Neural progenitor cell (in vitro differentiated cells): ENCODE measurements around the gene TXNL4B. TPM values are rescaled to one million over a fixed set of nuclear protein-coding genes. Genes with fewer than 3 reads are reported as not detected.

ENCODE experiments used
- DNase-seq: peaks from one replicate; pipeline ENCODE4 v3.0.0-alpha.2; 2016; ENCODE audit warnings: low spot score
- H2AFZ ChIP-seq: fragments of 200-600 bp; sonication (generic); replicated peaks from 2 replicates; pipeline ENCODE4 v1.6.1; 2016; ENCODE audit warnings: antibody characterized with exemption
- H3F3A ChIP-seq: fragments of 200-600 bp; sonication (generic); 2 replicates; pipeline ENCODE4 v1.6.1; 2016; ENCODE audit warnings: antibody characterized with exemption, low read depth
- H3K27ac ChIP-seq: fragments of 200-600 bp; sonication (generic); 2 replicates; pipeline ENCODE4 v1.5.1; 2016; ENCODE audit warnings: mild to moderate bottlenecking
- H3K27me3 ChIP-seq: fragments of 200-600 bp; sonication (generic); 2 replicates; pipeline ENCODE4 v1.6.1; 2016; ENCODE audit warnings: mild to moderate bottlenecking, moderate library complexity
- H3K36me3 ChIP-seq: fragments of 200-600 bp; sonication (generic); 2 replicates; pipeline ENCODE4 v1.5.1; 2016
- H3K4me1 ChIP-seq: fragments of 200-600 bp; sonication (generic); 2 replicates; pipeline ENCODE4 v1.6.1; 2016; ENCODE audit warnings: mixed run types
- H3K4me2 ChIP-seq: fragments of 200-600 bp; sonication (generic); 2 replicates; pipeline ENCODE4 v1.6.1; 2016
- H3K4me3 ChIP-seq: fragments of 200-600 bp; sonication (generic); 2 replicates; pipeline ENCODE4 v1.5.1; 2016
- H3K79me2 ChIP-seq: fragments of 200-600 bp; sonication (generic); 2 replicates; pipeline ENCODE4 v1.6.1; 2016; ENCODE audit warnings: low read depth
- H3K9ac ChIP-seq: fragments of 200-600 bp; sonication (generic); 2 replicates; pipeline ENCODE4 v1.6.1; 2016
- H3K9me3 ChIP-seq: fragments of 200-600 bp; sonication (generic); 2 replicates; pipeline ENCODE4 v1.5.1; 2016; ENCODE audit warnings: low read depth
- H4K20me1 ChIP-seq: fragments of 200-600 bp; sonication (generic); 2 replicates; pipeline ENCODE4 v1.6.1; 2016; ENCODE audit warnings: low read depth
- H3K27ac Mint-ChIP-seq: 3 replicates; pipeline ENCODE4 v1.8.0; 2021; ENCODE audit warnings: mixed read lengths
- H3K27me3 Mint-ChIP-seq: 2 replicates; pipeline ENCODE4 v1.8.0; 2022; ENCODE audit warnings: low read depth, mild to moderate bottlenecking, inconsistent platforms, moderate library complexity, mixed read lengths; ENCODE audit not compliant: insufficient read depth
- H3K36me3 Mint-ChIP-seq: 3 replicates; pipeline ENCODE4 v1.8.0; 2021; ENCODE audit warnings: mixed read lengths
- H3K4me1 Mint-ChIP-seq: 3 replicates; pipeline ENCODE4 v1.8.0; 2021; ENCODE audit warnings: mixed read lengths
- H3K4me3 Mint-ChIP-seq: 3 replicates; pipeline ENCODE4 v1.8.0; 2021; ENCODE audit warnings: mild to moderate bottlenecking, moderate library complexity, mixed read lengths
- H3K9me3 Mint-ChIP-seq: 3 replicates; pipeline ENCODE4 v1.8.0; 2020; ENCODE audit warnings: mixed read lengths
- EZH2 ChIP-seq: fragments of 200-600 bp; sonication (generic); IDR thresholded peaks from 2 replicates; pipeline ENCODE4 v1.6.1; 2017; ENCODE audit warnings: antibody characterized with exemption, mild to moderate bottlenecking, moderate library complexity
- EZH2phosphoT487 ChIP-seq: fragments of 200-600 bp; sonication (generic); IDR thresholded peaks from 2 replicates; pipeline ENCODE4 v1.6.1; 2017; ENCODE audit warnings: antibody characterized with exemption
- total RNA-seq: library from RNA; depleted of rRNA; stranded (reverse); fragments of >200 nt; gene quantifications from 2 replicates; pipeline ENCODE4 v1.2.3, GENCODE V29; 2015; ENCODE audit warnings: low replicate concordance
- TF ChIP-seq, protein P1 (sequence below): fragments of 200-600 bp; sonication (generic); IDR thresholded peaks from 2 replicates; pipeline ENCODE4 v1.5.1; 2017; ENCODE audit warnings: antibody characterized with exemption, mild to moderate bottlenecking

The TXNL4B gene
- total RNA-seq, 1 donor from 2014 or later: 23.4 TPM

DNA sequence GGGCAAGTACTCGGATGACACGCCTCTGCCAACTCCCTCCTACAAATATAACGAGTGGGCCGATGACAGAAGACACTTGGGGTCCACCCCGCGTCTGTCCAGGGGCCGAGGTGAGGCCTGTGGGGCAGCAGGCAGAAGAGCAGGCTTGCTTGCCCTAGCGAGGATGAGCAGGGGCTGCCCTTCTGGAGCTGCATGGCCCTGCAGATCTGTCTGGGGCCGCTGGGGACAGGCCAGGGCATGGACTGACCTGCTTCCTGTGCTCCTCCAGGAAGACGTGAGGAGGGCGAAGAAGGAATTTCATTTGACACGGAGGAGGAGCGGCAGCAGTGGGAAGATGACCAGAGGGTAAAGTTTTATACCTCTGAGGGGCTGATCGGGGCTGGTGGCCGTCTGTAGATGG lies 5.5 kb upstream of the TXNL4B start:
- Histone ChIP-seq H3K27me3 (no peaks in the 10 kb centered on the region), H3K4me2 (no peak overlapping the region), H3K9me3 (no peaks in the 10 kb centered on the region), H3K36me3 (peaks cover 3% of the 10 kb centered on the region), H3K4me3 (no peak overlapping the region), H2AFZ (no peak overlapping the region), H3K27ac (no peak overlapping the region), H3F3A (no peaks in the 10 kb centered on the region), H3K4me1 (peaks cover 6% of the 10 kb centered on the region), H3K9ac (no peak overlapping the region), H3K79me2 (peaks cover 30% of the 10 kb centered on the region), H4K20me1 (peaks cover 4% of the 10 kb centered on the region)
- H3K27me3 Mint-ChIP-seq: no peaks in the 10 kb centered on the region
- no peaks in the 10 kb centered on the region for H3K9me3 Mint-ChIP-seq
- H3K4me3 Mint-ChIP-seq: no peak overlapping the region
- peaks cover 9% of the 10 kb centered on the region for H3K4me1 Mint-ChIP-seq
- H3K36me3 Mint-ChIP-seq: peaks cover 29% of the 10 kb centered on the region
- TF ChIP-seq EZH2: no peak
- TF ChIP-seq EZH2phosphoT487: no peak
- TF ChIP-seq, protein P1, sequence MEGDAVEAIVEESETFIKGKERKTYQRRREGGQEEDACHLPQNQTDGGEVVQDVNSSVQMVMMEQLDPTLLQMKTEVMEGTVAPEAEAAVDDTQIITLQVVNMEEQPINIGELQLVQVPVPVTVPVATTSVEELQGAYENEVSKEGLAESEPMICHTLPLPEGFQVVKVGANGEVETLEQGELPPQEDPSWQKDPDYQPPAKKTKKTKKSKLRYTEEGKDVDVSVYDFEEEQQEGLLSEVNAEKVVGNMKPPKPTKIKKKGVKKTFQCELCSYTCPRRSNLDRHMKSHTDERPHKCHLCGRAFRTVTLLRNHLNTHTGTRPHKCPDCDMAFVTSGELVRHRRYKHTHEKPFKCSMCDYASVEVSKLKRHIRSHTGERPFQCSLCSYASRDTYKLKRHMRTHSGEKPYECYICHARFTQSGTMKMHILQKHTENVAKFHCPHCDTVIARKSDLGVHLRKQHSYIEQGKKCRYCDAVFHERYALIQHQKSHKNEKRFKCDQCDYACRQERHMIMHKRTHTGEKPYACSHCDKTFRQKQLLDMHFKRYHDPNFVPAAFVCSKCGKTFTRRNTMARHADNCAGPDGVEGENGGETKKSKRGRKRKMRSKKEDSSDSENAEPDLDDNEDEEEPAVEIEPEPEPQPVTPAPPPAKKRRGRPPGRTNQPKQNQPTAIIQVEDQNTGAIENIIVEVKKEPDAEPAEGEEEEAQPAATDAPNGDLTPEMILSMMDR: no peak
- DNase-seq: peak; percentile 8
- H3K27ac Mint-ChIP-seq: no peak overlapping the region

DNA sequence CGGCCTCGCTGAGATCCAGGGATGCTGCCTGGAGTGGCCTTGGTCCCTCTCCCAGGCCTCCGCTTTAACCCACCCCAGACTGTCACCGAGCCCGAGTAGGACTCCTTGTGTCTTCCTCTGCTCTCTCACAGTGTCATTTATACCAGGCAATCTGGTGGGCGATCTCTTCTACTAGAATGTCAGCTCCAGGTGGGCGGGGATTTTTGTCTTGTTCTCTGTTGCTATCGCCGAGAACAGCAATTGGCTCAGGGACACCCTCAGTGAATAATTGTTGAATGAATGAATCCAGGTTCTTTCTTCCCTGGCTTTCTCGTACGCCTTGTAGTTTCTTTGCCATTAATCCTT lies 818 bp upstream of the TXNL4B start:
- Histone ChIP-seq H3K36me3 (no peaks in the 10 kb centered on the region), H3K27ac (no peak overlapping the region), H3K4me1 (peaks cover 11% of the 10 kb centered on the region), H2AFZ (peak overlapping the region; percentile 45), H3F3A (peaks cover 10% of the 10 kb centered on the region), H3K79me2 (peaks cover 55% of the 10 kb centered on the region), H3K4me2 (peak overlapping the region; percentile 87), H3K4me3 (peak overlapping the region; percentile 75), H4K20me1 (no peaks in the 10 kb centered on the region), H3K9ac (peak overlapping the region; percentile 91), H3K27me3 (no peaks in the 10 kb centered on the region), H3K9me3 (no peaks in the 10 kb centered on the region)
- Mint-ChIP-seq H3K4me1 (peaks cover 19% of the 10 kb centered on the region), H3K4me3 (peak overlapping the region; percentile 99), H3K27me3 (no peaks in the 10 kb centered on the region), H3K36me3 (peaks cover 20% of the 10 kb centered on the region), H3K9me3 (no peaks in the 10 kb centered on the region), H3K27ac (peak overlapping the region; percentile 70)
- TF ChIP-seq EZH2 (no peak), EZH2phosphoT487 (no peak)
- TF ChIP-seq, protein P1: no peak
- DNase-seq: peak; percentile 62

DNA sequence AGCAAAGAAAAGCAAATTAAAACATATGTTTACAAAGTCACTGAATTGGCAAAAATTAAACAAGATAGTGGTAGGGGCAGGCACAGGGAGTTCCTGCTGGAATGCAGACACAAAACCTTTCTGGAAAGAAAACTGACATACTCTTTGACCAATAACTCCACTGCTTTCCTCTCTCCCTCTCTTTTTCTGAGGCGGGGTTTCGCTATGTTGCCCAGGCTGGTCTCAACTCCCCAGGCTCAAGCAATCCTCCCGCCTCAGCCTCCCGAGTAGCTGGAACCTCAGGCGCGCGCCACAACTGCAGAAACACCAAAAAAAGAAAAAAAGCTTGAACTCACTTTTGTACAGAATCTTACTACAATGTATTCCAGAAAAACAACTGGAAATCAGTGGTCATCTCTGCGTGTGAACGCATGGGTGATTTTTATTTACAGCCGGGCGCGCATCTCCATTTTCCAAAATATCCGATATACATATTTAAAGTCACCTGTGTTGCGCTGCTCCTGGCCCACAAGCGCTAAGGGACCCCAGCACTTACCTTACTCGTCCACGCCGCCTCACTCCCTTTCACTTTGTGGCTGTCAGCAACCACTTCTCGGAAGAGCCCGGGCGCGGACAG lies 480 bp downstream of the TXNL4B start:
- peak overlapping the region; percentile 84 for H3K27ac Mint-ChIP-seq
- Histone ChIP-seq H3K79me2 (peaks cover 55% of the 10 kb centered on the region), H3K27ac (peak overlapping the region; percentile 5), H2AFZ (peak overlapping the region; percentile 69), H3K4me2 (peak overlapping the region; percentile 94), H3K4me3 (peak overlapping the region; percentile 75), H3K36me3 (no peaks in the 10 kb centered on the region), H3F3A (peaks cover 10% of the 10 kb centered on the region), H3K27me3 (no peaks in the 10 kb centered on the region), H4K20me1 (no peaks in the 10 kb centered on the region), H3K4me1 (peaks cover 11% of the 10 kb centered on the region), H3K9me3 (no peaks in the 10 kb centered on the region), H3K9ac (peak overlapping the region; percentile 43)
- peaks cover 19% of the 10 kb centered on the region for H3K4me1 Mint-ChIP-seq
- no peak for TF ChIP-seq EZH2phosphoT487
- no peak for TF ChIP-seq EZH2
- TF ChIP-seq, protein P1: no peak
- DNase-seq: peak; percentile 51
- peaks cover 18% of the 10 kb centered on the region for H3K36me3 Mint-ChIP-seq
- H3K27me3 Mint-ChIP-seq: no peaks in the 10 kb centered on the region
- H3K9me3 Mint-ChIP-seq: no peaks in the 10 kb centered on the region
- H3K4me3 Mint-ChIP-seq: peak overlapping the region; percentile 99
